ENCODE results near the gene OR13C5.
"Not testable (repeated sequence)": the region's sequence is repeated elsewhere in the genome, so short reads cannot be mapped to it uniquely, and the experiment has no call there.

OR13C5 gene

GRCh38 chr9:104599313-104599712 is at the start of gene OR13C5:
TSS of gene OR13C5 (minus strand) at chr9:104599413. CDS start at chr9:104599413, 0 bp downstream.
- H3K27me3 ChIP-seq (replicated peaks; ENCODE audit: insufficient read depth, low read length); H3K4me3 ChIP-seq (ENCODE audit: low read length): not testable (repeated sequence)

GRCh38 chr9:104635456-104635855 is 36.2 kb upstream of the OR13C5 start:
- no peak overlapping the region for H2AFZ ChIP-seq (ENCODE audit: low read length)
- no peaks in the 10 kb centered on the region for H3K36me3 ChIP-seq (replicated peaks; ENCODE audit: insufficient read depth, low read length)
- H3K9me2 ChIP-seq (replicated peaks; ENCODE audit: insufficient read depth, low read length) = no peaks in the 10 kb centered on the region
- H3K4me3 ChIP-seq (ENCODE audit: low read length) = no peak overlapping the region
- H3K27me3 ChIP-seq (replicated peaks; ENCODE audit: insufficient read depth, low read length) = no peaks in the 10 kb centered on the region
- H3K4me2 ChIP-seq (ENCODE audit: low read depth, low read length) = no peak overlapping the region
- no peak for DNase-seq
- no peaks in the 10 kb centered on the region for H3K4me1 ChIP-seq (ENCODE audit: low read length)
- H3K9ac ChIP-seq (ENCODE audit: low read length) = no peak overlapping the region
- H3K9me3 ChIP-seq (replicated peaks; ENCODE audit: insufficient read depth, low read length) = no peaks in the 10 kb centered on the region
- no peak overlapping the region for H3K27ac ChIP-seq (ENCODE audit: low read length)
- no peaks in the 10 kb centered on the region for H4K20me1 ChIP-seq (ENCODE audit: insufficient read depth, low read length)
- no peaks in the 10 kb centered on the region for H3K79me2 ChIP-seq (ENCODE audit: low read length)
- no peaks in the 10 kb centered on the region for H3F3A ChIP-seq (ENCODE audit: insufficient read depth, low read length)
- TF ChIP-seq CTCF (IDR thresholded peaks at IDR 0.05; ENCODE audit: low read length) (no peak), EZH2 (optimal IDR thresholded peaks at IDR 0.05; ENCODE audit: low read depth, low read length) (no peak), EZH2phosphoT487 (IDR thresholded peaks at IDR 0.05; ENCODE audit: low read length) (no peak)

More at GRCh38 chr9:104599313-104599712, at the start of gene OR13C5:
- H4K20me1 ChIP-seq (ENCODE audit: insufficient read depth, low read length); H3K9me2 ChIP-seq (replicated peaks; ENCODE audit: insufficient read depth, low read length); H3K36me3 ChIP-seq (replicated peaks; ENCODE audit: insufficient read depth, low read length); H3K9ac ChIP-seq (ENCODE audit: low read length); H3K4me2 ChIP-seq (ENCODE audit: low read depth, low read length); H3K9me3 ChIP-seq (replicated peaks; ENCODE audit: insufficient read depth, low read length); H2AFZ ChIP-seq (ENCODE audit: low read length); H3K4me1 ChIP-seq (ENCODE audit: low read length); H3F3A ChIP-seq (ENCODE audit: insufficient read depth, low read length); H3K79me2 ChIP-seq (ENCODE audit: low read length); H3K27ac ChIP-seq (ENCODE audit: low read length); DNase-seq: not testable (repeated sequence)

GRCh38 chr9:104633976-104634520 is 34.8 kb upstream of the OR13C5 start:
- no peak for TF ChIP-seq CTCF (IDR thresholded peaks at IDR 0.05; ENCODE audit: low read length)
- no peak for TF ChIP-seq EZH2phosphoT487 (IDR thresholded peaks at IDR 0.05; ENCODE audit: low read length)
- no peak for TF ChIP-seq EZH2 (optimal IDR thresholded peaks at IDR 0.05; ENCODE audit: low read depth, low read length)
- Histone ChIP-seq H4K20me1 (ENCODE audit: insufficient read depth, low read length) (no peaks in the 10 kb centered on the region), H3K79me2 (ENCODE audit: low read length) (no peaks in the 10 kb centered on the region), H3K4me1 (ENCODE audit: low read length) (no peaks in the 10 kb centered on the region), H2AFZ (ENCODE audit: low read length) (no peak overlapping the region), H3K27me3 (replicated peaks; ENCODE audit: insufficient read depth, low read length) (no peaks in the 10 kb centered on the region), H3K9me3 (replicated peaks; ENCODE audit: insufficient read depth, low read length) (no peaks in the 10 kb centered on the region), H3K9ac (ENCODE audit: low read length) (no peak overlapping the region), H3K9me2 (replicated peaks; ENCODE audit: insufficient read depth, low read length) (no peaks in the 10 kb centered on the region), H3K36me3 (replicated peaks; ENCODE audit: insufficient read depth, low read length) (no peaks in the 10 kb centered on the region), H3K4me2 (ENCODE audit: low read depth, low read length) (no peak overlapping the region), H3F3A (ENCODE audit: insufficient read depth, low read length) (no peaks in the 10 kb centered on the region), H3K27ac (ENCODE audit: low read length) (no peak overlapping the region), H3K4me3 (ENCODE audit: low read length) (no peak overlapping the region)
- DNase-seq = no peak

GRCh38 chr9:104625964-104626363 is 26.8 kb upstream of the OR13C5 start:
- not testable (repeated sequence) for H3K9me2 ChIP-seq (replicated peaks; ENCODE audit: insufficient read depth, low read length)

More at GRCh38 chr9:104625964-104626363, 26.8 kb upstream of the OR13C5 start:
- not testable (repeated sequence) for H3K27ac ChIP-seq (ENCODE audit: low read length); H3K4me1 ChIP-seq (ENCODE audit: low read length); H3K9ac ChIP-seq (ENCODE audit: low read length); H3K27me3 ChIP-seq (replicated peaks; ENCODE audit: insufficient read depth, low read length); H3F3A ChIP-seq (ENCODE audit: insufficient read depth, low read length); DNase-seq; H3K4me2 ChIP-seq (ENCODE audit: low read depth, low read length); H3K4me3 ChIP-seq (ENCODE audit: low read length); H3K9me3 ChIP-seq (replicated peaks; ENCODE audit: insufficient read depth, low read length); H3K36me3 ChIP-seq (replicated peaks; ENCODE audit: insufficient read depth, low read length); H3K79me2 ChIP-seq (ENCODE audit: low read length); H4K20me1 ChIP-seq (ENCODE audit: insufficient read depth, low read length); H2AFZ ChIP-seq (ENCODE audit: low read length)
